ENCODE results near the gene AGBL4. TPM values are rescaled to one million over a fixed set of nuclear protein-coding genes. Genes with fewer than 3 reads are reported as not detected.
A peak's percentile ranks its signal among the peaks of the same experiment; 100 is the strongest.

AGBL4 gene
- total RNA-seq, 2 experiments from 2014 or later: not detected

GRCh38 chr1:48820491-48820890, 1203.3 kb downstream of the AGBL4 start:
- ChIA-PET POLR2A (no interaction called here), CTCF (no interaction called here)
- Mint-ChIP-seq H3K27ac (no peak overlapping the region), H3K4me3 (no peak overlapping the region), H3K9me3 (ENCODE audit: low read depth) (no peaks in the 10 kb centered on the region), H3K4me1 (no peaks in the 10 kb centered on the region), H3K36me3 (ENCODE audit: low read depth) (no peaks in the 10 kb centered on the region), H3K27me3 (peaks cover 8% of the 10 kb centered on the region)
- no peak for DNase-seq
- no peak for ATAC-seq
- intact Hi-C loops (cut with DNase I, micrococcal nuclease): no loop called here

GRCh38 chr1:48817505-48818114, 1206.1 kb downstream of the AGBL4 start:
- H3K9me3 Mint-ChIP-seq (ENCODE audit: low read depth): no peaks in the 10 kb centered on the region
- intact Hi-C loops (cut with DNase I, micrococcal nuclease): loop anchor here (1.0 to 5.0 kb wide), 2 partner anchors 140 to 245 kb away; no protein-coding TSS in a partner anchor
- H3K4me3 Mint-ChIP-seq: no peak overlapping the region
- H3K36me3 Mint-ChIP-seq (ENCODE audit: low read depth): no peaks in the 10 kb centered on the region
- no peaks in the 10 kb centered on the region for H3K4me1 Mint-ChIP-seq
- ChIA-PET CTCF (interaction anchor here (1.0 to 2.3 kb wide), 4 partner anchors 14 to 243 kb away, joined by 3 to 23 read pairs (median 7); no protein-coding TSS in a partner anchor), POLR2A (no interaction called here)
- H3K27ac Mint-ChIP-seq: no peak overlapping the region
- H3K27me3 Mint-ChIP-seq: peaks cover 6% of the 10 kb centered on the region
- DNase-seq (peak; percentile 66), ATAC-seq (peak; percentile 58)

- ChIA-PET CTCF (no interaction called here), POLR2A (no interaction called here)
- H3K36me3 Mint-ChIP-seq (ENCODE audit: low read depth): no peaks in the 10 kb centered on the region
- H3K27me3 Mint-ChIP-seq: peaks cover 2% of the 10 kb centered on the region
- DNase-seq (no peak), ATAC-seq (no peak)
- H3K27ac Mint-ChIP-seq: no peak overlapping the region
- no peaks in the 10 kb centered on the region for H3K4me1 Mint-ChIP-seq
- H3K4me3 Mint-ChIP-seq: no peak overlapping the region
- intact Hi-C loops (cut with DNase I, micrococcal nuclease): no loop called here
- H3K9me3 Mint-ChIP-seq (ENCODE audit: low read depth): no peaks in the 10 kb centered on the region
Measured at GRCh38 chr1:48810740-48811139, 1213.0 kb downstream of the AGBL4 start.

GRCh38 chr1:48808496-48808895, 1215.3 kb downstream of the AGBL4 start:
- Mint-ChIP-seq H3K9me3 (ENCODE audit: low read depth) (no peaks in the 10 kb centered on the region), H3K27ac (no peak overlapping the region), H3K4me3 (no peak overlapping the region), H3K4me1 (no peaks in the 10 kb centered on the region), H3K36me3 (ENCODE audit: low read depth) (no peaks in the 10 kb centered on the region), H3K27me3 (peaks cover 2% of the 10 kb centered on the region)
- intact Hi-C loops (cut with DNase I, micrococcal nuclease): no loop called here
- DNase-seq (no peak), ATAC-seq (no peak)
- POLR2A ChIA-PET: no interaction called here
- CTCF ChIA-PET: interaction anchor here (1.0 kb wide), 1 partner anchor 131 kb away, joined by 6 read pairs; no protein-coding TSS in a partner anchor

- H3K27me3 Mint-ChIP-seq: peaks cover 2% of the 10 kb centered on the region
- no peak for ATAC-seq
- intact Hi-C loops (cut with DNase I, micrococcal nuclease): no loop called here
- no peak overlapping the region for H3K4me3 Mint-ChIP-seq
- CTCF ChIA-PET: interaction anchor here (1.0 kb wide), 1 partner anchor 131 kb away, joined by 6 read pairs; no protein-coding TSS in a partner anchor
- POLR2A ChIA-PET: no interaction called here
- H3K4me1 Mint-ChIP-seq: no peaks in the 10 kb centered on the region
- no peak for DNase-seq
- no peaks in the 10 kb centered on the region for H3K36me3 Mint-ChIP-seq (ENCODE audit: low read depth)
- no peaks in the 10 kb centered on the region for H3K9me3 Mint-ChIP-seq (ENCODE audit: low read depth)
- H3K27ac Mint-ChIP-seq: no peak overlapping the region
Measured at GRCh38 chr1:48807554-48808260, 1216.0 kb downstream of the AGBL4 start.

- Mint-ChIP-seq H3K4me1 (no peaks in the 10 kb centered on the region), H3K9me3 (ENCODE audit: low read depth) (no peaks in the 10 kb centered on the region), H3K36me3 (ENCODE audit: low read depth) (no peaks in the 10 kb centered on the region), H3K27ac (no peak overlapping the region), H3K27me3 (peaks cover 13% of the 10 kb centered on the region), H3K4me3 (no peak overlapping the region)
- no peak for ATAC-seq
- no peak for DNase-seq
- intact Hi-C loops (cut with DNase I, micrococcal nuclease): no loop called here
- CTCF ChIA-PET: interaction anchor here (1.1 to 3.1 kb wide), 2 partner anchors 14 to 20 kb away, joined by 5 to 11 read pairs; no protein-coding TSS in a partner anchor
- POLR2A ChIA-PET: no interaction called here
Measured at GRCh38 chr1:48803474-48803873, 1220.3 kb downstream of the AGBL4 start.

- POLR2A ChIA-PET: no interaction called here
- Mint-ChIP-seq H3K4me3 (no peak overlapping the region), H3K4me1 (peaks cover 21% of the 10 kb centered on the region), H3K36me3 (ENCODE audit: low read depth) (no peaks in the 10 kb centered on the region), H3K27ac (no peak overlapping the region), H3K27me3 (peaks cover 21% of the 10 kb centered on the region), H3K9me3 (ENCODE audit: low read depth) (no peaks in the 10 kb centered on the region)
- intact Hi-C loops (cut with DNase I, micrococcal nuclease): no loop called here
- DNase-seq (no peak), ATAC-seq (peak; percentile 59)
- CTCF ChIA-PET: interaction anchor here (0.6 kb wide), 1 partner anchor 99 kb away, joined by 3 read pairs; no protein-coding TSS in a partner anchor
Measured at GRCh38 chr1:48794816-48795215, 1228.9 kb downstream of the AGBL4 start.

GRCh38 chr1:48793863-48794262, 1229.9 kb downstream of the AGBL4 start:
- Mint-ChIP-seq H3K36me3 (ENCODE audit: low read depth) (no peaks in the 10 kb centered on the region), H3K27ac (no peak overlapping the region), H3K4me3 (no peak overlapping the region), H3K4me1 (peaks cover 25% of the 10 kb centered on the region), H3K27me3 (peaks cover 16% of the 10 kb centered on the region), H3K9me3 (ENCODE audit: low read depth) (no peaks in the 10 kb centered on the region)
- CTCF ChIA-PET: interaction anchor here (0.6 kb wide), 1 partner anchor 98 kb away, joined by 3 read pairs; no protein-coding TSS in a partner anchor
- POLR2A ChIA-PET: no interaction called here
- intact Hi-C loops (cut with DNase I, micrococcal nuclease): no loop called here
- no peak for ATAC-seq
- no peak for DNase-seq

GRCh38 chr1:48792961-48793360, 1230.8 kb downstream of the AGBL4 start:
- Mint-ChIP-seq H3K4me3 (no peak overlapping the region), H3K9me3 (ENCODE audit: low read depth) (no peaks in the 10 kb centered on the region), H3K27ac (no peak overlapping the region), H3K36me3 (ENCODE audit: low read depth) (no peaks in the 10 kb centered on the region), H3K4me1 (peaks cover 25% of the 10 kb centered on the region), H3K27me3 (peaks cover 11% of the 10 kb centered on the region)
- ChIA-PET POLR2A (no interaction called here), CTCF (interaction anchor here (0.6 to 1.1 kb wide), 4 partner anchors 21 to 1847 kb away, joined by 3 read pairs; no protein-coding TSS in a partner anchor)
- no peak for DNase-seq
- intact Hi-C loops (cut with DNase I, micrococcal nuclease): no loop called here
- no peak for ATAC-seq

- intact Hi-C loops (cut with DNase I, micrococcal nuclease): no loop called here
- ChIA-PET CTCF (no interaction called here), POLR2A (no interaction called here)
- no peaks in the 10 kb centered on the region for H3K9me3 Mint-ChIP-seq (ENCODE audit: low read depth)
- H3K4me3 Mint-ChIP-seq: no peak overlapping the region
- no peak for DNase-seq
- H3K27me3 Mint-ChIP-seq: peaks cover 7% of the 10 kb centered on the region
- ATAC-seq: peak; percentile 81
- peak overlapping the region; percentile 58 for H3K27ac Mint-ChIP-seq
- H3K36me3 Mint-ChIP-seq (ENCODE audit: low read depth): no peaks in the 10 kb centered on the region
- peaks cover 29% of the 10 kb centered on the region for H3K4me1 Mint-ChIP-seq
Measured at GRCh38 chr1:48790397-48790796, 1233.4 kb downstream of the AGBL4 start.

GRCh38 chr1:48789903-48790302, 1233.9 kb downstream of the AGBL4 start:
- ChIA-PET POLR2A (no interaction called here), CTCF (interaction anchor here (0.7 kb wide), 1 partner anchor 116 kb away, joined by 3 read pairs; no protein-coding TSS in a partner anchor)
- Mint-ChIP-seq H3K36me3 (ENCODE audit: low read depth) (no peaks in the 10 kb centered on the region), H3K27ac (peak overlapping the region; percentile 58), H3K9me3 (ENCODE audit: low read depth) (no peaks in the 10 kb centered on the region), H3K4me3 (no peak overlapping the region), H3K27me3 (peaks cover 12% of the 10 kb centered on the region), H3K4me1 (peaks cover 32% of the 10 kb centered on the region)
- intact Hi-C loops (cut with DNase I, micrococcal nuclease): no loop called here
- DNase-seq (no peak), ATAC-seq (no peak)

- DNase-seq (no peak), ATAC-seq (peak; percentile 59)
- CTCF ChIA-PET: no interaction called here
- Mint-ChIP-seq H3K4me3 (no peak overlapping the region), H3K9me3 (ENCODE audit: low read depth) (no peaks in the 10 kb centered on the region), H3K27me3 (peaks cover 14% of the 10 kb centered on the region), H3K4me1 (peaks cover 24% of the 10 kb centered on the region), H3K36me3 (ENCODE audit: low read depth) (no peaks in the 10 kb centered on the region), H3K27ac (peak overlapping the region; percentile 25)
- POLR2A ChIA-PET: no interaction called here
- intact Hi-C loops (cut with DNase I, micrococcal nuclease): no loop called here
Measured at GRCh38 chr1:48785869-48786268, 1237.9 kb downstream of the AGBL4 start.

Measured in activated CD4-positive, alpha-beta T cell treated with anti-CD3 and anti-CD28 coated beads for 36 hours (primary cell).